Osteoblast (primary cell): Measurements from ENCODE around the gene ADGRG2. TPM values are rescaled to one million over a fixed set of nuclear protein-coding genes. Genes with fewer than 3 reads are reported as not detected.
"Not testable (repeated sequence)": the region's sequence is repeated elsewhere in the genome, so short reads cannot be mapped to it uniquely, and the experiment has no call there.

Experiments used
- DNase-seq: peaks from one replicate; pipeline ENCODE4 v3.0.0; 2011; ENCODE audit warnings: low spot score, mixed read lengths; ENCODE audit not compliant: insufficient read length; ENCODE audit errors: missing footprints
- H2AFZ ChIP-seq: 2 replicates; pipeline ENCODE4 v1.6.0; 2011; ENCODE audit warnings: mild to moderate bottlenecking, low read length
- H3K27ac ChIP-seq: 2 replicates; pipeline ENCODE4 v1.5.1; 2011; ENCODE audit warnings: mild to moderate bottlenecking, low read depth, low read length, moderate library complexity
- H3K27me3 ChIP-seq: 2 replicates; pipeline ENCODE4 v1.6.0; 2012; ENCODE audit warnings: mild to moderate bottlenecking, control low read depth, inconsistent platforms, low read length, moderate library complexity; ENCODE audit not compliant: insufficient read depth
- H3K36me3 ChIP-seq: 2 replicates; pipeline ENCODE4 v1.5.1; 2011; ENCODE audit warnings: mild to moderate bottlenecking, low read length, control low read depth, moderate library complexity; ENCODE audit not compliant: insufficient read depth
- H3K4me1 ChIP-seq: 2 replicates; pipeline ENCODE4 v1.5.1; 2011; ENCODE audit warnings: mild to moderate bottlenecking, low read length, control low read depth, moderate library complexity; ENCODE audit not compliant: insufficient read depth
- H3K4me2 ChIP-seq: 2 replicates; pipeline ENCODE4 v1.6.0; 2011; ENCODE audit warnings: mild to moderate bottlenecking, low read length; ENCODE audit not compliant: insufficient read depth
- H3K4me3 ChIP-seq: fragments of 200-600 bp; sonication (generic); 3 replicates; pipeline ENCODE4 v1.5.1; 2012; ENCODE audit warnings: mild to moderate bottlenecking, low read length, inconsistent platforms; ENCODE audit not compliant: insufficient read depth
- H3K79me2 ChIP-seq: 2 replicates; pipeline ENCODE4 v1.6.0; 2012; ENCODE audit warnings: mild to moderate bottlenecking, low read length, control low read depth, inconsistent platforms; ENCODE audit not compliant: insufficient read depth
- H3K9me3 ChIP-seq: 2 replicates; pipeline ENCODE4 v1.5.1; 2011; ENCODE audit warnings: low read depth, low read length, control low read depth
- H4K20me1 ChIP-seq: 2 replicates; pipeline ENCODE4 v1.6.0; 2012; ENCODE audit warnings: mild to moderate bottlenecking, low read length, control low read depth; ENCODE audit not compliant: insufficient read depth
- total RNA-seq: library from RNA; depleted of rRNA; stranded (reverse); fragments of >200 nt; gene quantifications from 2 replicates; pipeline ENCODE4 v1.2.3, GENCODE V29; 2012
- TF ChIP-seq, protein P1 (sequence below): IDR thresholded peaks from 2 replicates; pipeline ENCODE4 v1.5.1; 2011; ENCODE audit warnings: mild to moderate bottlenecking, low read depth, low read length, moderate library complexity; ENCODE audit errors: extremely low read depth

The ADGRG2 gene
- total RNA-seq, 1 donor = under 0.01 TPM

DNA sequence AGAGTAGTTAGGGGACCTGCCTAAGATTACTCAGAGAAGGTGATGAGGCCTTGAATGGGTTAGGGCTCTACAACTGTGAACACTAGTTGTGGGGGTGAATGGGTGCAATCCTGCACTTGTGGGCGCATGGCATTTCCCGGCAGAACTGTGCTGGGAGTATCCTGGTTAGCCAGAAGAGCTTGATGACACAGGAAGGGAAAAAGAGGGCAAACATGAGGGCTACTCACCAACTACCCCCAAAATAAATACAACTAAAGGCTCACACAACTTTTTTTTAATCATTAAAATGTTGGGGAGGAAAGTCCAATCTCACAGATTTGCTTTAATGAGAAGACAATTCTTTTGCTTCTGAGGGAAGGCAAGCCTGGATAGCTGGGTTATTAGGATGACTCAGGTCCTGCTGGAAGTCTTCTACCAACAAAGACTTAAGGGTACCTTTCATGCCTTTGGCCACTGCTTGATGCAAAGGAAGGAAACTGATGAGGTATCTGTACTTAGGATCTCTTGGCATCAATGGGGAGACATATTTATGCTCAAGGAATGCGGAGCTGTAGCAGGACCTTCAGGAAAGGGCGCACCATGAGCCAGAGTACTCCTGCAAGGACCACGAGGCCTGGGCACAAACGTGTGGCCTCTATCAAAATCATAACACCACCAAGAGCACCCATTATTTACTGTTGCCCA lies 141.0 kb downstream of the ADGRG2 start:
- no peak overlapping the region for H3K27ac ChIP-seq
- no peak overlapping the region for H3K4me3 ChIP-seq
- H3K79me2 ChIP-seq = peaks cover 22% of the 10 kb centered on the region
- H3K4me2 ChIP-seq = no peak overlapping the region
- TF ChIP-seq, protein P1, sequence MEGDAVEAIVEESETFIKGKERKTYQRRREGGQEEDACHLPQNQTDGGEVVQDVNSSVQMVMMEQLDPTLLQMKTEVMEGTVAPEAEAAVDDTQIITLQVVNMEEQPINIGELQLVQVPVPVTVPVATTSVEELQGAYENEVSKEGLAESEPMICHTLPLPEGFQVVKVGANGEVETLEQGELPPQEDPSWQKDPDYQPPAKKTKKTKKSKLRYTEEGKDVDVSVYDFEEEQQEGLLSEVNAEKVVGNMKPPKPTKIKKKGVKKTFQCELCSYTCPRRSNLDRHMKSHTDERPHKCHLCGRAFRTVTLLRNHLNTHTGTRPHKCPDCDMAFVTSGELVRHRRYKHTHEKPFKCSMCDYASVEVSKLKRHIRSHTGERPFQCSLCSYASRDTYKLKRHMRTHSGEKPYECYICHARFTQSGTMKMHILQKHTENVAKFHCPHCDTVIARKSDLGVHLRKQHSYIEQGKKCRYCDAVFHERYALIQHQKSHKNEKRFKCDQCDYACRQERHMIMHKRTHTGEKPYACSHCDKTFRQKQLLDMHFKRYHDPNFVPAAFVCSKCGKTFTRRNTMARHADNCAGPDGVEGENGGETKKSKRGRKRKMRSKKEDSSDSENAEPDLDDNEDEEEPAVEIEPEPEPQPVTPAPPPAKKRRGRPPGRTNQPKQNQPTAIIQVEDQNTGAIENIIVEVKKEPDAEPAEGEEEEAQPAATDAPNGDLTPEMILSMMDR = no peak
- no peak overlapping the region for H2AFZ ChIP-seq
- H3K4me1 ChIP-seq = peaks cover 9% of the 10 kb centered on the region
- no peaks in the 10 kb centered on the region for H3K36me3 ChIP-seq
- no peaks in the 10 kb centered on the region for H4K20me1 ChIP-seq
- no peak for DNase-seq
- H3K27me3 ChIP-seq = no peaks in the 10 kb centered on the region
- no peaks in the 10 kb centered on the region for H3K9me3 ChIP-seq

DNA sequence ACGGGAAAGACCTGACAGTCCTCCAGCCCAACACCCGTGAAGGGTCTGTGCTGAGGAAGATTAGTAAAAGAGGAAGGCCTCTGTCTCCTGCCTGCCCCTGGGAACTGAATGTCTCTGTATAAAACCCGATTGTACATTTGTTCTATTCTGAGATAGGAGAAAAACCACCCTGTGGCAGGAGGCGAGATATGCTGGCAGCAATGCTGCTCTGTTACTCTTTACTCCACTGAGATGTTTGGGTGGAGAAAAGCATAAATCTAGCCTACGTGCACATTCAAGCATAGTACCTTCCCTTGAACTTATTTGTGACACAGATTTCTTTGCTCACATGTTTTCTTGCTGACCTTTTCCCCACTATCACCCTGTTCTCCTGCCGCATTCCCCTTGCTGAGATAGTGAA lies 142.0 kb downstream of the ADGRG2 start:
- not testable (repeated sequence) for H3K4me3 ChIP-seq, H4K20me1 ChIP-seq, H3K4me2 ChIP-seq, H3K27me3 ChIP-seq, H3K36me3 ChIP-seq, H3K27ac ChIP-seq, H2AFZ ChIP-seq, DNase-seq, H3K4me1 ChIP-seq, H3K9me3 ChIP-seq
- peaks cover 17% of the 10 kb centered on the region for H3K79me2 ChIP-seq

DNA sequence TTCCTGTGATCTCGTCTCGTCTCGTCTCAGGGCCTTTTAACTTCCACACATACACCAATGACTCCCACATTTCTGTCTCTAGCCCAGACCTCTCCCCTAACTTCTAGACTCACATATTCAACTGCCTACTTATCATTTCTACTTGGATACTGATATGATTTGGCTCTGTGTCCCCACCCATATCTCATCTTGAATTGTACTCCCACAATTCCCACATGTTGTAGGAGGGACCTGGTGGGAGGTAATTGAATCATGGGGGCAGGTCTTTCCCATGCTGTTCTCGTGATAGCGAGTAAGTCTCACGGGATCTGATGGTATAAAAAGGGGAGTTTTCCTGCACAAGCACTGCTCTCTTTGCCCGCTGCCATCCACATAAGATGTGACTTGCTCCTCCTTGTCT lies 147.3 kb downstream of the ADGRG2 start:
- no peaks in the 10 kb centered on the region for H3K36me3 ChIP-seq
- H3K9me3 ChIP-seq = no peaks in the 10 kb centered on the region
- H2AFZ ChIP-seq = no peak overlapping the region
- H3K79me2 ChIP-seq = no peaks in the 10 kb centered on the region
- no peak overlapping the region for H3K4me3 ChIP-seq
- no peak for DNase-seq
- TF ChIP-seq, protein P1 = no peak
- no peak overlapping the region for H3K4me2 ChIP-seq
- no peaks in the 10 kb centered on the region for H3K4me1 ChIP-seq
- no peaks in the 10 kb centered on the region for H3K27me3 ChIP-seq
- no peaks in the 10 kb centered on the region for H4K20me1 ChIP-seq
- no peak overlapping the region for H3K27ac ChIP-seq

DNA sequence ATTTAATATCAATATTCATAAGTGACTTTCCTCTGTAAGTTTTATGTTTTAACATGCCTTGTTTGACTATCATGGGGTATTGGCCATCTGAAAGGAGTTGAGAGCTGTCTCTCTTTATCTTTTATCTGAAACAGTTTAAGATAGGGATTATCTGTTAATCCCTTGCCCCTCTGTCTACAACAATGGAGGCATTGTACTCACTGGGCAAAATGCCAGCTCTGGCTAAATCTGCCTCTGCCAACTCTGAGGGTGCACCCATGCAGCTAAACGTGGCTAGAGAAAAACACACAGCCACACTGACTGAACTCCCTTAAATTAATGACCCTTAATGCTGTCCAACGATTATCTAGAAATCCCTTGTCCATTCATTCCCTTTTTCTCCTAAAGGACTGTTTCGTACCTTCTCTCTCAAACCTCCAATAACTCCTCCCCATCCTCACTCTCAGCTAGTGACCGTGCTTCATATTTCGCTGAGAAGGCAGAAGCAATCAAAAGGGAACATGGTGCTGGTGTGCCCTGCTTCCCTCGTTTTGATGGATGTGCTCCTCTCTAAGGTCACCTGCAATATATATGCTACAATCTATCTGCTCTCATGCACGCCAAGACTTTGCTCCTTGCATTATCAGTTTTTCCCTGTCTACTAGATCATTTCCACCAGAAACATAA lies 148.6 kb downstream of the ADGRG2 start:
- Histone ChIP-seq H3K36me3 (no peaks in the 10 kb centered on the region), H3K4me1 (no peaks in the 10 kb centered on the region), H3K4me2 (no peak overlapping the region), H3K9me3 (no peaks in the 10 kb centered on the region), H3K4me3 (no peak overlapping the region), H3K27ac (no peak overlapping the region), H4K20me1 (no peaks in the 10 kb centered on the region), H3K79me2 (no peaks in the 10 kb centered on the region), H2AFZ (no peak overlapping the region), H3K27me3 (no peaks in the 10 kb centered on the region)
- no peak for DNase-seq
- TF ChIP-seq, protein P1 = no peak
